ENCODE results near the gene ZBTB42. TPM values are rescaled to one million over a fixed set of nuclear protein-coding genes. Genes with fewer than 3 reads are reported as not detected.
A peak's percentile ranks its signal among the peaks of the same experiment; 100 is the strongest.
"Not testable (repeated sequence)": the region's sequence is repeated elsewhere in the genome, so short reads cannot be mapped to it uniquely, and the experiment has no call there.

The ZBTB42 gene
- total and polyA plus RNA-seq, 2 donors (not counting 3 experiments of a cell fraction or from before 2014, with no cell fraction given): 3.1 to 3.8 TPM

GRCh38 chr14:104813286-104813685, 12.4 kb downstream of the ZBTB42 start:
- no peaks in the 10 kb centered on the region for H3K9me3 ChIP-seq (replicated peaks; ENCODE audit: control insufficient read depth, insufficient read depth, low read length)
- no peaks in the 10 kb centered on the region for H3K36me3 ChIP-seq (ENCODE audit: control insufficient read depth in 2 of 2, extremely low read depth in 1 of 2, insufficient read depth in 2 of 2, low read length in 2 of 2)
- H4K20me1 ChIP-seq (replicated peaks; ENCODE audit: control insufficient read depth, extremely low read depth, insufficient read depth, low read length): no peaks in the 10 kb centered on the region
- no peak overlapping the region for H2AFZ ChIP-seq (ENCODE audit: low read depth, low read length)
- no peak overlapping the region for H3K9ac ChIP-seq (replicated peaks; ENCODE audit: extremely low read depth, insufficient read depth, low read length)
- DNase-seq (ENCODE audit: low read depth, low spot score): no peak
- H3K4me2 ChIP-seq (ENCODE audit: insufficient read depth, low read length): no peak overlapping the region
- H3K27ac ChIP-seq (ENCODE audit: insufficient read depth, low read depth, low read length): no peak overlapping the region
- TF ChIP-seq GATA2 (IDR thresholded peaks at IDR 0.05; ENCODE audit: insufficient read depth, insufficient read length, low read depth, low read length) (no peak), FOS (IDR thresholded peaks at IDR 0.05; ENCODE audit: borderline replicate concordance, insufficient read depth, low read length) (no peak), POLR2AphosphoS5 (IDR thresholded peaks at IDR 0.05; ENCODE audit: insufficient read depth, low read depth, low read length) (no peak), JUN (IDR thresholded peaks at IDR 0.05; ENCODE audit: borderline replicate concordance, insufficient read depth, insufficient read length, low read depth) (no peak), POLR2A (IDR thresholded peaks at IDR 0.05; ENCODE audit: low read depth, low read length) (no peak), MAX (IDR thresholded peaks at IDR 0.05; ENCODE audit: insufficient read depth, insufficient read length) (no peak), CTCF (IDR thresholded peaks at IDR 0.05; ENCODE audit: extremely low read depth in 1 of 2, insufficient read depth in 1 of 2, low read depth in 1 of 2, low read length in 2 of 2) (no peak)
- BruUV-seq (replicated peaks): no TSS peak
- POLR2A ChIA-PET: no interaction called here
- no peaks in the 10 kb centered on the region for H3K79me2 ChIP-seq (ENCODE audit: control insufficient read depth, insufficient read depth, low read length)
- intact Hi-C loops (cut with micrococcal nuclease): no loop called here
- H3K4me3 ChIP-seq (replicated peaks in 1 of 3; ENCODE audit: insufficient read depth in 1 of 3, low read depth in 1 of 3, low read length in 3 of 3): no peak overlapping the region
- CTCF ChIA-PET: no interaction called here
- H3K4me1 ChIP-seq (ENCODE audit: control insufficient read depth, extremely low read depth, insufficient read depth, low read length): peaks cover 15% of the 10 kb centered on the region
- dilution Hi-C loops (cut with MboI; ENCODE audit: extremely low pct_ligation_motif_present, low sequenced_read_pairs): no loop called here
- no peaks in the 10 kb centered on the region for H3K27me3 ChIP-seq (ENCODE audit: control insufficient read depth in 2 of 2, insufficient read depth in 2 of 2, low read length in 2 of 2)
- H3K9me1 ChIP-seq (replicated peaks; ENCODE audit: control insufficient read depth, extremely low read depth, insufficient read depth, low read length): no peaks in the 10 kb centered on the region
- FAIRE-seq: no peak

GRCh38 chr14:104814701-104815100, 13.8 kb downstream of the ZBTB42 start:
- H3K79me2 ChIP-seq (ENCODE audit: control insufficient read depth, insufficient read depth, low read length); CTCF ChIA-PET; H3K36me3 ChIP-seq (ENCODE audit: control insufficient read depth in 2 of 2, extremely low read depth in 1 of 2, insufficient read depth in 2 of 2, low read length in 2 of 2); H3K27me3 ChIP-seq (ENCODE audit: control insufficient read depth in 2 of 2, insufficient read depth in 2 of 2, low read length in 2 of 2); H3K27ac ChIP-seq (ENCODE audit: insufficient read depth, low read depth, low read length); POLR2A ChIA-PET; BruUV-seq (replicated peaks); H4K20me1 ChIP-seq (replicated peaks; ENCODE audit: control insufficient read depth, extremely low read depth, insufficient read depth, low read length); dilution Hi-C loops (cut with MboI; ENCODE audit: extremely low pct_ligation_motif_present, low sequenced_read_pairs); H3K9ac ChIP-seq (replicated peaks; ENCODE audit: extremely low read depth, insufficient read depth, low read length); H3K9me3 ChIP-seq (replicated peaks; ENCODE audit: control insufficient read depth, insufficient read depth, low read length); intact Hi-C loops (cut with micrococcal nuclease); H2AFZ ChIP-seq (ENCODE audit: low read depth, low read length); DNase-seq (ENCODE audit: low read depth, low spot score); H3K9me1 ChIP-seq (replicated peaks; ENCODE audit: control insufficient read depth, extremely low read depth, insufficient read depth, low read length): not testable (repeated sequence)
- peak overlapping the region in 1 of 3 experiments; percentile 75 for H3K4me3 ChIP-seq (replicated peaks in 1 of 3; ENCODE audit: insufficient read depth in 1 of 3, low read depth in 1 of 3, low read length in 3 of 3)
- peaks cover 15% of the 10 kb centered on the region for H3K4me1 ChIP-seq (ENCODE audit: control insufficient read depth, extremely low read depth, insufficient read depth, low read length)
- H3K4me2 ChIP-seq (ENCODE audit: insufficient read depth, low read length): peak overlapping the region; percentile 70
- FAIRE-seq: peak; percentile 70
